ENCODE results near the gene SCARB1. TPM values are rescaled to one million over a fixed set of nuclear protein-coding genes. Genes with fewer than 3 reads are reported as not detected.

The SCARB1 gene
- total and polyA plus RNA-seq, 2 experiments from 2014 or later: 31.0 to 62.5 TPM

DNA sequence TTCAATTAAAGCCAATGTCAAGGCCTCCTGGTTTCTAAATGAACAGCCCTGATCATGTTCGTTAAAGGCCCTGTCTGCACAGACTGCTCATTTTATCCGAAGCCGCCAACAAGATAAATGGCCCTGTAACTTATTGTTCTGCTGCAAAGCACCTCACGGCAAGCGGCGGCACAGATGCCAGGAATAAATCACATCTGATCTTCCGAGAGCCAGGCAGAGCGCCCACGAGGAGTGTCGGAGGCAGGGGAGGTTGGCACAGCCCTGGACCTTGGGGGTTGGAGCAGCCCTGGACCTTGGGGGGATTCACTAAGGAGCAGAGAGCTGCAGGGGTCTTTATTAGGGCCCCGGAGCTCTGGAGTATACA, 110.5 kb downstream of the SCARB1 start (continued):
- TF ChIP-seq REST (IDR thresholded peaks at IDR 0.05; ENCODE audit: unreplicated experiment) (no peak), JUNB (IDR thresholded peaks at IDR 0.05; ENCODE audit: unreplicated experiment) (no peak), CREB1 (CRISPR knock-in tag; IDR thresholded peaks at IDR 0.05; ENCODE audit: low read depth) (no peak), ZNF331 (CRISPR knock-in tag; IDR thresholded peaks at IDR 0.05; ENCODE audit: low read depth) (no peak), STAT1 (IDR thresholded peaks at IDR 0.05; ENCODE audit: unreplicated experiment) (no peak)

DNA sequence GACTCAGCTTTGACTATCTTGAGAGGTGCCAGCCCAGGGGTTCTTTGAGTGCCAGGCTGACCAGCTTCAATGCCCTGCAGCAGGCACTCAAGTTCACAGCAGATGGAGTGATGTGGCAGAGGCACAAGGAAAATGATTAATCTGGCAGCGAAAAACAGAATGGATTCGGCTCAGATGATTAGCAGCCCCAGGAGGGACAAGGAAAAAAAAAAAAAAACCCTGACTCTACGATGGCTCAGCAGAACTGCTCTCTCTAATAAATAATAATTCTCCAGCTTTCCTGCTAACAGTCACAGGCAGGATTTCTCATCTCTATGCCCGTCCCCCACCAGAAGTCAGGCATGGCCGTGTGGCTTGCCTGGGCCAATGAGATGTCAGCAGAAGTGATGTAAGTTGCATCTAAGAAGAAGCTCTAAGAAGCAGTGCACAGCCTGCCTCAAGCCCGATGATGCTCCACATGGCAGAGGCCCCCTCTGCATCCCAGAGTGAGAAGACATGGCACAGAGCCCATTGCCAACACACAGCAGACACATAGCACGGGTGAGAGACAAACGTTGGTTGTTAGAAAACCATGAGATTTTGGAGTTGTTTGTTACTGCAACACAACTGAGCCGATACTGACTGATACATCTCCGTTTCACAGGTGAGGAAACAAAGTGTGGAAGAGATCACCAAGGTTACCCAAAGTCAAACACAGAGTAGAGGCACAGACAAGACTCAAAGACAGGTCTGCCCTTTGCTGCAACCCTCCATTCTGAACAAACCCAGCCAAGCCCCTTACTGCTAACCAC, 111.0 kb downstream of the SCARB1 start:
- no peak for ATAC-seq
- no peak overlapping the region for H3K27ac Mint-ChIP-seq
- peaks cover 39% of the 10 kb centered on the region for H3K9me3 Mint-ChIP-seq

More for the DNA sequence above, 111.0 kb downstream of the SCARB1 start:
- no peaks in the 10 kb centered on the region for H3K27me3 ChIP-seq (ENCODE audit: insufficient read depth)
- no peaks in the 10 kb centered on the region for H3K36me3 ChIP-seq (ENCODE audit: insufficient read depth)
- no peaks in the 10 kb centered on the region for H3K9me2 ChIP-seq (ENCODE audit: insufficient read depth)
- no peak overlapping the region for H3K4me3 ChIP-seq
- no peak overlapping the region for H2AFZ ChIP-seq
- DNase-seq (ENCODE audit: low spot score): no peak
- H3K4me2 ChIP-seq: no peak overlapping the region
- H4K20me1 ChIP-seq (replicated peaks; ENCODE audit: insufficient read depth): no peaks in the 10 kb centered on the region
- H3K4me3 Mint-ChIP-seq: no peak overlapping the region
- H3K36me3 Mint-ChIP-seq (ENCODE audit: low read depth): peaks cover 26% of the 10 kb centered on the region
- H3K4me1 ChIP-seq (ENCODE audit: insufficient read depth): peaks cover 13% of the 10 kb centered on the region
- no peaks in the 10 kb centered on the region for H3F3A ChIP-seq (replicated peaks; ENCODE audit: low read depth)
- no peaks in the 10 kb centered on the region for H3K79me2 ChIP-seq (replicated peaks; ENCODE audit: insufficient read depth)
- H3K27ac ChIP-seq (ENCODE audit: low read depth): no peak overlapping the region
- TF ChIP-seq EZH2phosphoT487 (IDR thresholded peaks at IDR 0.05; ENCODE audit: unreplicated experiment): no peak
- TF ChIP-seq ZNF114 (CRISPR knock-in tag; IDR thresholded peaks at IDR 0.05): no peak
- TF ChIP-seq REST (IDR thresholded peaks at IDR 0.05; ENCODE audit: unreplicated experiment): no peak
- TF ChIP-seq ZNF331 (CRISPR knock-in tag; IDR thresholded peaks at IDR 0.05; ENCODE audit: low read depth): no peak
- TF ChIP-seq NANOG (IDR thresholded peaks at IDR 0.05; ENCODE audit: borderline replicate concordance): no peak
- no peak for TF ChIP-seq POLR2AphosphoS5 (IDR thresholded peaks at IDR 0.05; ENCODE audit: low read depth)
- TF ChIP-seq, protein P1, sequence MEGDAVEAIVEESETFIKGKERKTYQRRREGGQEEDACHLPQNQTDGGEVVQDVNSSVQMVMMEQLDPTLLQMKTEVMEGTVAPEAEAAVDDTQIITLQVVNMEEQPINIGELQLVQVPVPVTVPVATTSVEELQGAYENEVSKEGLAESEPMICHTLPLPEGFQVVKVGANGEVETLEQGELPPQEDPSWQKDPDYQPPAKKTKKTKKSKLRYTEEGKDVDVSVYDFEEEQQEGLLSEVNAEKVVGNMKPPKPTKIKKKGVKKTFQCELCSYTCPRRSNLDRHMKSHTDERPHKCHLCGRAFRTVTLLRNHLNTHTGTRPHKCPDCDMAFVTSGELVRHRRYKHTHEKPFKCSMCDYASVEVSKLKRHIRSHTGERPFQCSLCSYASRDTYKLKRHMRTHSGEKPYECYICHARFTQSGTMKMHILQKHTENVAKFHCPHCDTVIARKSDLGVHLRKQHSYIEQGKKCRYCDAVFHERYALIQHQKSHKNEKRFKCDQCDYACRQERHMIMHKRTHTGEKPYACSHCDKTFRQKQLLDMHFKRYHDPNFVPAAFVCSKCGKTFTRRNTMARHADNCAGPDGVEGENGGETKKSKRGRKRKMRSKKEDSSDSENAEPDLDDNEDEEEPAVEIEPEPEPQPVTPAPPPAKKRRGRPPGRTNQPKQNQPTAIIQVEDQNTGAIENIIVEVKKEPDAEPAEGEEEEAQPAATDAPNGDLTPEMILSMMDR (conservative IDR thresholded peaks at IDR 0.05; ENCODE audit: low read depth in 2 of 2): no peak
- no peak for TF ChIP-seq EZH2 (IDR thresholded peaks at IDR 0.05; ENCODE audit: low read depth, unreplicated experiment)
- TF ChIP-seq CREB1 (CRISPR knock-in tag; IDR thresholded peaks at IDR 0.05; ENCODE audit: low read depth): no peak
- TF ChIP-seq JUNB (IDR thresholded peaks at IDR 0.05; ENCODE audit: unreplicated experiment): no peak
- H3K27me3 Mint-ChIP-seq (ENCODE audit: insufficient read depth, low read depth, poor library complexity): peaks cover 14% of the 10 kb centered on the region
- peaks cover 28% of the 10 kb centered on the region for H3K4me1 Mint-ChIP-seq

Data from GM23338 (cell line).